Mesenchymal stem cell (in vitro differentiated cells and primary cell): ENCODE data around the gene HNRNPH3.

Source experiments
- DNase-seq: peaks from one replicate; pipeline ENCODE4 v3.0.0-alpha.2; 2013
- H2AFZ ChIP-seq: one replicate; pipeline ENCODE4 v1.6.1; 2013; ENCODE audit warnings: low read depth, mild to moderate bottlenecking, control low read depth, inconsistent platforms, low read length, moderate library complexity
- H2AK5ac ChIP-seq: 2 replicates; pipeline ENCODE4 v1.6.1; 2013; ENCODE audit warnings: low read length, moderate library complexity, mild to moderate bottlenecking, inconsistent platforms; ENCODE audit not compliant: severe bottlenecking
- H2BK120ac ChIP-seq: one replicate; pipeline ENCODE4 v1.6.1; 2013; ENCODE audit warnings: low read depth, mild to moderate bottlenecking, inconsistent platforms, low read length, moderate library complexity
- H2BK12ac ChIP-seq, 2 experiments: one replicate each; pipeline ENCODE4 v1.6.1; 2013; ENCODE audit warnings: inconsistent platforms in 2 of 2, low read length in 2 of 2, mild to moderate bottlenecking in 2 of 2, moderate library complexity in 2 of 2, control low read depth in 1 of 2
- H2BK15ac ChIP-seq: one replicate; pipeline ENCODE4 v1.6.1; 2013; ENCODE audit warnings: mild to moderate bottlenecking, low read depth, inconsistent platforms; ENCODE audit not compliant: poor library complexity, severe bottlenecking
- H2BK5ac ChIP-seq: 2 replicates; pipeline ENCODE4 v1.6.1; 2013; ENCODE audit warnings: low read depth, mild to moderate bottlenecking, low read length, control low read depth, inconsistent platforms; ENCODE audit not compliant: poor library complexity, severe bottlenecking
- H3K14ac ChIP-seq, 2 experiments: one replicate each; pipeline ENCODE4 v1.6.1; 2013; ENCODE audit warnings: inconsistent platforms in 2 of 2, low read length in 2 of 2, control low read depth in 1 of 2, mild to moderate bottlenecking in 1 of 2, moderate library complexity in 1 of 2
- H3K18ac ChIP-seq, 2 experiments: one replicate each; pipeline ENCODE4 v1.6.1; 2013; ENCODE audit warnings: inconsistent platforms in 2 of 2, low read length in 2 of 2, control low read depth in 1 of 2, low read depth in 1 of 2, mild to moderate bottlenecking in 1 of 2
- H3K23ac ChIP-seq, 2 experiments: one replicate each; pipeline ENCODE4 v1.6.1; 2013; ENCODE audit warnings: inconsistent platforms in 2 of 2, low read length in 2 of 2, mild to moderate bottlenecking in 2 of 2, moderate library complexity in 2 of 2, control low read depth in 1 of 2
- H3K27ac ChIP-seq: 2 replicates; pipeline ENCODE4 v1.5.1; 2013; ENCODE audit warnings: mild to moderate bottlenecking, moderate library complexity, low read length, control low read depth, inconsistent platforms; ENCODE audit not compliant: poor library complexity, severe bottlenecking
- H3K27me3 ChIP-seq, 2 experiments: 2 replicates each; pipeline versions ENCODE4 v1.6.1 to v1.7.0; 2013; ENCODE audit warnings: low read length in 2 of 2, mild to moderate bottlenecking in 2 of 2, moderate library complexity in 2 of 2, control low read depth in 1 of 2, inconsistent platforms in 1 of 2; ENCODE audit not compliant: control insufficient read depth in 1 of 2, insufficient read depth in 1 of 2
- H3K36me3 ChIP-seq, 2 experiments: 2 replicates each; pipeline versions ENCODE4 v1.6.1 to v1.7.0; 2013; ENCODE audit warnings: low read length in 2 of 2, control low read depth in 1 of 2, inconsistent platforms in 1 of 2, low read depth in 1 of 2, mild to moderate bottlenecking in 1 of 2; ENCODE audit not compliant: insufficient read depth in 2 of 2, control insufficient read depth in 1 of 2
- H3K4ac ChIP-seq, 2 experiments: one replicate each; pipeline ENCODE4 v1.6.1; 2013; ENCODE audit warnings: inconsistent platforms in 2 of 2, low read length in 2 of 2, mild to moderate bottlenecking in 2 of 2, moderate library complexity in 2 of 2, control low read depth in 1 of 2, low read depth in 1 of 2
- H3K4me1 ChIP-seq: 2 replicates; pipeline ENCODE4 v1.6.1; 2013; ENCODE audit warnings: low read depth, low read length, control low read depth; ENCODE audit not compliant: control insufficient read depth, insufficient read depth
- H3K4me2 ChIP-seq: 2 replicates; pipeline ENCODE4 v1.6.1; 2013; ENCODE audit warnings: low read length, mild to moderate bottlenecking, inconsistent platforms; ENCODE audit not compliant: poor library complexity, severe bottlenecking
- H3K4me3 ChIP-seq, 2 experiments: 2 replicates each; pipeline versions ENCODE4 v1.5.1 to v1.7.0; 2013; ENCODE audit warnings: low read length in 2 of 2, mild to moderate bottlenecking in 2 of 2, control low read depth in 1 of 2, low read depth in 1 of 2; ENCODE audit not compliant: insufficient read depth in 1 of 2
- H3K79me1 ChIP-seq: replicated peaks from 2 replicates; pipeline ENCODE4 v1.6.1; 2013; ENCODE audit warnings: mild to moderate bottlenecking, control low read depth, low read length, inconsistent platforms; ENCODE audit not compliant: poor library complexity, severe bottlenecking
- H3K9ac ChIP-seq: 2 replicates; pipeline ENCODE4 v1.7.0; 2013; ENCODE audit warnings: mild to moderate bottlenecking, low read length, moderate library complexity
- H3K9me3 ChIP-seq: 2 replicates; pipeline ENCODE4 v1.7.0; 2013; ENCODE audit warnings: mild to moderate bottlenecking, low read length; ENCODE audit not compliant: control insufficient read depth
- H4K8ac ChIP-seq: one replicate; pipeline ENCODE4 v1.6.1; 2013; ENCODE audit warnings: inconsistent platforms, mild to moderate bottlenecking, low read length, moderate library complexity
- H4K91ac ChIP-seq: one replicate; pipeline ENCODE4 v1.6.1; 2013; ENCODE audit warnings: mild to moderate bottlenecking, low read length, inconsistent platforms
- WGBS: methylation state at CpG from one replicate; pipeline ENCODE4 v1.1.7; 2013; ENCODE audit warnings: mixed read lengths; 5-methylcytosine and 5-hydroxymethylcytosine counted together

The HNRNPH3 gene

DNA sequence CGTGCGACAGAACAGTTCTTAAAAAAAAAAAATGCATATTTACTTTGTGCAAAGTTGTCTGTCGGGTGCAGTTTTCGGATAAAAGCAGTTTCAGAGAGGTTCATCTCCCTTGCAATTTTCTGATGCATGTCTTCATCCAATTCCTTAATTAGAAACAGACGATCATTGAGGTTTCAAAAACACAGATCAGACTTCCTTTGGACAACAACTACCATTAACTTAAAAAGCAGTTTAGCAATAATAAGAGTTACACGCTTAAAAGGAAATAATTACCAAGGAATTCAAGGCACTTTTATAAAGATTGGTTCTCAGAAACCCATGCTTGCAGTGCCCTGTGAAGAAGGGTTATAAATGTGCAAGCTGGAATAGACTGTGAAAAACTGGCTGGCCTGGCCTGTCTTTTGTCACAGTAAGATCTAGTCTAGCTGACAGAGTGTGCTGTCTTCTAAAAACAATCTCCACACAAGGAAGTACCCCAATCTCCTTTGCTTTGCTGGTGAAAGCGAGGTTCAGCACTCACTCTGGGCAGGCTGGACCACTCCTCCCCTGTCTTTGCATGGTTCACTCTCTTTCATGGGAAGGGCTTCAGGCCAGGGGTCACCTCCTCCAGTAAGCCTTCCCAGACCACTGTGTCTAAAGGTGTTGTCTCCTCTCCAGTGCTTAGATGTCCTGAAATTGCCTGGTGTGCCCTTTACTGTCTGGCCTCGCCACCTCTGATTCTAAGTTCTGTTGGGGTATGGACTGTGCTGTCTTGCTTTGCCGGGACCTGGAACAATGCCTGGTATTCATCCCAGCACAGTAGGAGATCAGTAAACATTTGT lies 34.8 kb upstream of the HNRNPH3 start:
- Histone ChIP-seq H3K27me3 (no peaks in the 10 kb centered on the region), H3K79me1 (no peaks in the 10 kb centered on the region), H2BK5ac (no peak overlapping the region), H2BK12ac (no peak overlapping the region), H4K91ac (no peak overlapping the region), H3K9me3 (no peaks in the 10 kb centered on the region), H3K9ac (peak overlapping the region; percentile 53), H3K14ac (no peak overlapping the region), H3K4me1 (peaks cover 2% of the 10 kb centered on the region), H3K4me2 (no peak overlapping the region), H3K36me3 (no peaks in the 10 kb centered on the region), H2BK15ac (no peak overlapping the region), H3K23ac (no peak overlapping the region), H3K27ac (no peak overlapping the region), H2AFZ (no peak overlapping the region), H2BK120ac (no peak overlapping the region), H4K8ac (no peak overlapping the region), H2AK5ac (no peak overlapping the region), H3K4ac (no peak overlapping the region), H3K4me3 (peak overlapping the region in 1 of 2 experiments; percentile 62), H3K18ac (peak overlapping the region in 1 of 2 experiments; percentile 3)
- DNase-seq = no peak
- 56% methylated on average over 7 of the region's 9 CpGs for WGBS

DNA sequence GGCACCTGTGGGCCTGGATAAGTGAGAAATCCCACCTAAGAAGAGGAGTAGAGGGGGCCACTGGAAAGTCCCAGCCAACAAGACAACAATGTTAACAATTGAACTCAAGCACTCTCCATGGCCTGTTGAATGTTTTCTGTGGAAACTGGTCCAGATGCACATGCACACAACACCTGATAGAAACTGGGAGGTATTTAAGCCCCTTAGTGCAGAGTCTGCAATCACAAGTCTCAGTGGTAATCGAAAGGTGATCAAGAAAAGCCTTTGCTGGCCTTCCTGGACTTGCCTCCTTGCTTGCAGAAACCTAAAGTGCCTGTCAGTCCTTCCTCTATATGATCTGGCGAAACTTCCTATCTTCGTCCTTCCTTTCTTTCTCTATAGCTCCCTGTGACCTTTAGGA lies 30.6 kb upstream of the HNRNPH3 start:
- H4K8ac ChIP-seq = no peak overlapping the region
- H3K4me3 ChIP-seq = no peak overlapping the region
- no peak overlapping the region for H3K18ac ChIP-seq
- H2AFZ ChIP-seq = no peak overlapping the region
- WGBS = 80% methylated on average over 1 of the region's 3 CpGs
- H3K4me1 ChIP-seq = peaks cover 2% of the 10 kb centered on the region
- H2BK120ac ChIP-seq = no peak overlapping the region
- no peak overlapping the region for H3K4me2 ChIP-seq
- H3K14ac ChIP-seq = no peak overlapping the region
- no peak overlapping the region for H3K27ac ChIP-seq
- H3K4ac ChIP-seq = no peak overlapping the region
- DNase-seq = no peak
- no peak overlapping the region for H2BK12ac ChIP-seq
- H3K9ac ChIP-seq = no peak overlapping the region
- H3K9me3 ChIP-seq = no peaks in the 10 kb centered on the region
- H3K79me1 ChIP-seq = no peaks in the 10 kb centered on the region
- no peak overlapping the region for H2BK5ac ChIP-seq
- no peak overlapping the region for H3K23ac ChIP-seq
- no peak overlapping the region for H2BK15ac ChIP-seq
- H2AK5ac ChIP-seq = no peak overlapping the region
- no peaks in the 10 kb centered on the region for H3K36me3 ChIP-seq
- no peaks in the 10 kb centered on the region for H3K27me3 ChIP-seq
- no peak overlapping the region for H4K91ac ChIP-seq

DNA sequence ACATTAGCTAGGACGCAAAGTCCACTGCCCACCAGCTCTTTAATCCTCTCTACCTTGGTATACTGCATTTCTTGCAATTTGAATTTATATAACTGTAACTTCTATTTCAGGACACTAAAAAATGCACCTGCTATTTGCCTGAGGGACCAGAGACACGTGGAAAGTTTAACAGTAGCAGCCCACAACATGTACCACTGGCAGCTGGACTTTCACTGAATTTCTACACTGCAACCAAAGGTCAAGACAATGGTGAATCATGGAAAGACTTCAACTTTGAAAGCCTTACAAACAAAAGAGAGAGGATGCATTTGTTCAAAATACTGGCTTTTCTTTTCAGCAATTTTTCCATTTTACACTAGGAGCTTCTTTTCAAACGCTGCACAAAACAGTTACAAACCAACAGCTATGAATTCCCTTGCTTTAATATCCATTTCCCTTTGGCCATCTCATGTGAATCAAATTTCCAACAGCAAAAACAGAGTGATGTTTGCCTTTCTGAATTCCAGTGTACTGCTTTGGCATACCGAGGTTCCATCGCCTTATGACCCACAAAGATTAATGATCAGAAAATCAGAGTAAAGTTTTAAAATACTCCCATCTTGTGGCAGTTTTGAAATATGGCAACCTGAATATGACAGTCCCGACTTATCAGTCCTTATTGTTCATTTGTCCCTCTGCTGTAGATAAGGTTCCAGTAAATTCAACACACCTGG lies 29.9 kb upstream of the HNRNPH3 start:
- Histone ChIP-seq H2AFZ (no peak overlapping the region), H3K4me2 (no peak overlapping the region), H2BK5ac (no peak overlapping the region), H3K4me3 (no peak overlapping the region), H3K36me3 (no peaks in the 10 kb centered on the region), H2BK12ac (no peak overlapping the region), H3K27me3 (no peaks in the 10 kb centered on the region), H4K8ac (no peak overlapping the region), H3K4ac (no peak overlapping the region), H4K91ac (no peak overlapping the region), H3K14ac (no peak overlapping the region), H3K4me1 (peaks cover 3% of the 10 kb centered on the region), H3K27ac (no peak overlapping the region), H3K9me3 (no peaks in the 10 kb centered on the region), H3K23ac (peak overlapping the region in 1 of 2 experiments; percentile 64), H2AK5ac (peak overlapping the region; percentile 54), H3K79me1 (no peaks in the 10 kb centered on the region), H2BK120ac (no peak overlapping the region), H2BK15ac (no peak overlapping the region), H3K18ac (no peak overlapping the region), H3K9ac (no peak overlapping the region)
- WGBS = 60% methylated on average over 5 of the region's 6 CpGs
- peak; percentile 55 for DNase-seq

DNA sequence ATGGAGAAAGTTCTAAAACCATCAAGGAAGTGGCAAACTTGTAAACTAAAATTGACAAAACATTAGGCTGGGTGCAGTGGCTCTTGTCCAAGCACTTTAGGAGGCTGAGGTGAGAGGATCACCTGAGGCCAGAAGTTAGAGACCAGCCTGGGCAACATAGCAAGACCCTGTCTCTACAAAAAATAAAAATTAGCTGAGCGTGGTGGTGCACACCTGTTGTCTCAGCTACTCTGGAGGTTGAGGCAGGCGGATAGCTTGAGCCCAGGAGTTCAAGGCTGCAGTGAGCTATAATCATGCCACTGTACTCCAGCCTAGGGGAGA lies 29.4 kb upstream of the HNRNPH3 start:
- Histone ChIP-seq H3K14ac (no peak overlapping the region), H2BK12ac (no peak overlapping the region), H2BK5ac (no peak overlapping the region), H3K23ac (no peak overlapping the region), H3K27me3 (no peaks in the 10 kb centered on the region), H2BK15ac (no peak overlapping the region), H2AFZ (no peak overlapping the region), H2BK120ac (no peak overlapping the region), H4K91ac (no peak overlapping the region), H2AK5ac (peak overlapping the region; percentile 54), H3K4me2 (no peak overlapping the region), H3K36me3 (no peaks in the 10 kb centered on the region), H3K4me3 (no peak overlapping the region), H3K27ac (no peak overlapping the region), H3K9ac (no peak overlapping the region), H3K4me1 (peaks cover 3% of the 10 kb centered on the region), H3K9me3 (no peaks in the 10 kb centered on the region), H3K79me1 (no peaks in the 10 kb centered on the region), H3K4ac (no peak overlapping the region), H3K18ac (no peak overlapping the region), H4K8ac (no peak overlapping the region)
- 80% methylated on average over 1 of the region's 2 CpGs for WGBS
- DNase-seq = no peak
